GM21737 (cell line): ENCODE measurements around the gene TCF25.
"Not testable (repeated sequence)": the region's sequence is repeated elsewhere in the genome, so short reads cannot be mapped to it uniquely, and the experiment has no call there.

ENCODE experiments used
- ATAC-seq: cut with Tn5 transposase; IDR thresholded peaks from one replicate; pipeline ENCODE4 v1.9.1; 2021; ENCODE audit warnings: mild to moderate bottlenecking, moderate library complexity; ENCODE audit not compliant: unreplicated experiment

TCF25 gene

GRCh38 chr16:89919535-89920406, 46.4 kb downstream of the TCF25 start:
- no peak for ATAC-seq

- no peak for ATAC-seq
These were observed 47.3 kb downstream of the TCF25 start for GRCh38 chr16:89920723-89921122.

- no peak for ATAC-seq
These were observed 47.8 kb downstream of the TCF25 start for GRCh38 chr16:89921131-89921701.

- ATAC-seq: no peak
These were observed 48.5 kb downstream of the TCF25 start for GRCh38 chr16:89921702-89922476.

GRCh38 chr16:89922477-89922883, 49.1 kb downstream of the TCF25 start:
- ATAC-seq: no peak

- ATAC-seq: no peak
These were observed 49.7 kb downstream of the TCF25 start, which contains the start of gene TUBB3 for GRCh38 chr16:89922884-89923639. Gene TUBB3, plus strand, starts transcription at chr16:89923342. Its CDS starts 60 bp downstream, at chr16:89923402.

- no peak for ATAC-seq
These were observed 50.4 kb downstream of the TCF25 start for GRCh38 chr16:89923640-89924296.

GRCh38 chr16:89924297-89924924, 51.0 kb downstream of the TCF25 start:
- no peak for ATAC-seq

GRCh38 chr16:89924925-89925307, 51.5 kb downstream of the TCF25 start:
- ATAC-seq: no peak

GRCh38 chr16:89925596-89926079, 52.2 kb downstream of the TCF25 start:
- ATAC-seq: no peak

- ATAC-seq: no peak
These were observed 58.0 kb downstream of the TCF25 start for GRCh38 chr16:89931305-89931896.

GRCh38 chr16:89931964-89932363, 58.6 kb downstream of the TCF25 start:
- no peak for ATAC-seq

GRCh38 chr16:89934019-89934418, 60.6 kb downstream of the TCF25 start:
- not testable (repeated sequence) for ATAC-seq

GRCh38 chr16:89934611-89935553, 61.5 kb downstream of the TCF25 start:
- ATAC-seq: no peak

GRCh38 chr16:89935620-89936019, 62.2 kb downstream of the TCF25 start:
- ATAC-seq: not testable (repeated sequence)

GRCh38 chr16:89936034-89936433, 62.6 kb downstream of the TCF25 start:
- ATAC-seq: no peak

- no peak for ATAC-seq
These were observed 63.1 kb downstream of the TCF25 start for GRCh38 chr16:89936508-89936907.

- no peak for ATAC-seq
These were observed 63.6 kb downstream of the TCF25 start for GRCh38 chr16:89936981-89937380.
